AML-193 (cell line): ENCODE results near the gene LRCOL1.

Source experiments
- DNase-seq, 2 experiments: peaks; one replicate each; lab custom pipeline; 2025; lab: John Stamatoyannopoulos, UW

LRCOL1 gene

GRCh38 chr12:132582058-132582420, 28.3 kb downstream of the LRCOL1 start:
- DNase-seq = no peak

GRCh38 chr12:132581348-132582057, 28.9 kb downstream of the LRCOL1 start:
- DNase-seq = no peak

DNA sequence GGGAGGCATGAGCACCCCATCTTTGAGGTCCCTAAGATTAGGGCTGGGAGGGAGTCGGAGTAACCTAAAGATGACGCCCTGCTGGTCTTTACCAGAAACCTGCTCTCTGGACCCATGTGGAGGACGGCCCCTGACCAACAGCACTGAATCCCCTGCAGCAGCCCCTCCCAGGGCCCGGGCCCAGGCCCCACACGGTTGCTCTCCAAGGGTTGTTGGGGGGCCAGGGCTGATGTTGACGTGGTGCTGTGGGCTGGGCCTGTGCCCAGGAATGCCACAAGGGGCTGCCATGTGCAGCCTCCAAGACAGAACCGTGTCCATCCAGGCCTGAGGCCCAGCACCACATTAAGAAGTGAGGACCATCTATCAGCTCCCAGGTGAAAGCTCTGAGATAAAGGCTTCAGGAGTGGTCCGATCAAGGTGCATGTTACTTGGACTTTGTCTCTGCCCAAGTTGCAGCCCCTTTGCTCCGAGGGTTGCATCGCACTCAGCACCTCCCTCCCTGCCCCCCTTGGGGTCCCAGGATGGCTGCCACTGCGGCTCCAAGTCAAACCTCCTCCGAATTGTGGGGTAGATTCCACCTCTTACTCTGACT, 29.6 kb downstream of the LRCOL1 start:
- no peak for DNase-seq

- DNase-seq = no peak
Observed at GRCh38 chr12:132579744-132580143, 30.6 kb downstream of the LRCOL1 start.

DNA sequence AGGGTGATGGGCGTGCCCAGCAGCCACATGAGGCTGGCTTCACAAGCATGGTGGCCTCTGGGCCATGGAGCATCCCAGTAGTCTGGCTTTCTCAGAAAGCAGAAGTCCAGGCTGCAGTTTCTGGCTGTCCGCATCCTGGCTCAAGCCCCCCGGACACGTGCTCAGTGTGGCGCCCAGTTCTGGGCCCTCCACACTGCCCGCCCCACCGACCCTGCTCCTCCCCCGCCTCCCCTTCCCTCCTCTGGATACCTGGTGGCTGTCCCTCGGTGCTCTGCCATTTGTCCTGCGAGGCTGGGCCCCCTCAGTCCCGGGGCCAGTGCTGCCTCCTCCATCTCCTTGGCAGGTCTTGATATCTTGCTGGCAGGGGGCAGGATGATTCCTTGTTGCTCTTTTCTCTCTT, 31.6 kb downstream of the LRCOL1 start:
- no peak for DNase-seq

- DNase-seq = no peak
Observed at GRCh38 chr12:132578118-132578517, 32.3 kb downstream of the LRCOL1 start.

DNA sequence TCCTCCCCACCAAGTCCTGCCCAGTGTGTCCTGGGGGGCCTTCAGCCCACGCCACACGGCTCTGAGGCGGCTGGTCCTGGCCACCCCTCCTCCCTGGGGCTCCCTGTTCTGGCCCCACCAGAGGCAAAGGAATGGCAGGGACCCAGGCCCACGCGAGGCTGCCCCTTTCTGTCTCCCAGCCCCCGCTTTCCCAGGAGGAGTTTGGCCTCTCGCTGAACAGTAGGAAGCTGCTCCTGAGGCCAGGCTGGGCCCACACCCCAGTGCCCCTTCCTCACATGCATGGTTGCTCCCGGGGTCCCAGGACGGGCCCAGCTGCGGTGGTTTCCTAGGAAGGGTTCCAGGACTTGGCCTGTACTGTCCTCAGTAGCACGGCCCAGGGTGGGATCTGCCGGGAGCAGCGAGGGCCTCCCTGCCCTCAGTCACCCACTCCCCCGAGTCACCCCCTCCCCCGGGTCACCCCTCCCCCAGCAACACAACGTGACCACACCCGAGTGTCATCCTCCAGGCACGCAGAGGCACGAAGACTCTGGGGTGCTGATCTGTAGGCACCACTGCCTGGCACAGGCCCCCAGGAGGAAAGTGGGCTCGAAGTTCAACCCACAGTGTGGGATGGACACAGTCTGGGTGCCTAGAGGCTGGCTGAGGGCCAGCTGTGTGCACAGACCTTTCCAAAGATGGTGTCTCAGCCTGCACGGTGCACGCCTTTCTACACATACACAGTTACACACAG, 33.0 kb downstream of the LRCOL1 start:
- DNase-seq = no peak

GRCh38 chr12:132576701-132577100, 33.7 kb downstream of the LRCOL1 start:
- no peak for DNase-seq

GRCh38 chr12:132575661-132576060, 34.7 kb downstream of the LRCOL1 start:
- DNase-seq = no peak

DNA sequence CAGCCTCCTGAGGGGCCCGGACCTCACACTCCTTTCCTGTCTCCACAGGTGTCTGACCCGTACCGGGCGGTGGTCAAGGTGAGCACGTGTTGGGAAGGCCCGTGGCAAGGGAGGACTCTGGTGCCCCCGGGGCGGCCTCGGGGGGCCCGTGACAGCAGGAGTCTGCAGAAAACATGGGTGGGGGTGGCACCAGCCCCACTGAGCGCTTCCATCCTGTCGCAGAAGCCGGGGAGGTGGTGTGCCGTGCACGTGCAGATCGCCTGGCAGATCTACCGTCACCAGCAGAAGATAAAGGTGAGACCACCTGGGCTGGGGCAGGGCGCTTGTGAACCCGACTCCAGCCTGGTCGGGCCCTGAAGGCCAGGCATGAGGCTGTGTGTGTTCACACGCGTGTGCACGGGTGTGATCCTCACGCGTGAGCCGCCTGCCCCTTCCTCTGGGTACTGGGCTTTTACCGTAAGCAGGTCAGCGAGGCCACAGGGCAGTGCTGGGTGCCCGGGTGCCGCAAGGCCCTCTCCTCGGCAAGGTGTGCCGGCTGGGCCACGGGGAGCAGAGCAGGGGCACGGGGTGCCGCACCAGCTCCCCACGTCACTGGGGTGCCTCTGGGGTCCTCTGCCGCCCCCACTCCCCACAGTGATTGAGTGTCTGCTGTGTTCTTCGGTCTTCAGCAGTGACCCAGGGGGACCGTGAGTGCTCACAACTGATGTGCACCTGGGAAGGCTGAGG, 35.9 kb downstream of the LRCOL1 start:
- no peak for DNase-seq

DNA sequence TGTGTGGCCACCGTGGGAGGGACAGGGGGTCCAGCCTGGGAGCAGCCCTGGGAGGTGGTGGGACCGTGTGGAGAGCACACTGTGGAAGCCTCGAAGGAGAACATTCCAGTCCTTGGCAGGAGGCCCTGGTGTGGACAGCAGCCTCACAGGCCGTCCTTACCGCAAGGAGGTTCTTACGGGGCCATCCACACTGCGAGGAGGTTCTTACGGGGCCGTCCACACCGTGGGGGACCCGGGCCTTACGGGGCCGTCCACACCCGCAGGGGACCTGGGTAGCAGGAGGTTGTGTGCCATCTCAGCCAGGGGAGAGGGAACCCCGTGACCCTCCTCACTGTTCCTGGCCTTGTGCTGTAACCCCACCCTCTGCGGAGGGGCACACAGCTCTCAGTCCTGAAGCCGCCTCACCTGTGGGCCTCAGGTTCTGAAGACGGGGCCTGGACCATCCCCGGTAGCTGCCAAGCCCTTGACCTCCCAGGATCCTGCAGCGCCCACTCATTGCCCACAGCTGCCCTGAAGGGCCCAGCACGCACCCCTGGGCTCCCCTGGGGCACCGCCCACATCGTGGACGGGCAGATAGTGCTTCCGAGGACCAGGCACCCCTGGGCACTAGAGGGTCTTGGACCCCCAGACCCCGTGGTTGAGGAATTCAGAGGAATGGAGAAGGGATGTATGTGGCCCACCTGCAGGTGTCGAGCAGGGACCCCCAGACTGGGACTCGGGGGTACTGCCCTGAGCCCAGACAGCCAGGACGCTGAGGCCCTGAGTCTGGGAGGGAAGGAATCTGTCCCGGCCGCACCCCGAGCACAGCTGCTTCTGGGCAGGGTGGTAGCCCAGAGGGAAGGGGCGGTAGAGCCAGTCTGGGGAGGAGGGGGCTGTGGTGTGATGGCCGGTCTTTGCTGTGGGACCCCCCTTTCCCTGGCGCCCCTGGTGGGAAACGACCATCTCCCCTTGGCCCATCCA, 37.3 kb downstream of the LRCOL1 start:
- DNase-seq = no peak

- no peak for DNase-seq
Observed at GRCh38 chr12:132572106-132572505, 38.3 kb downstream of the LRCOL1 start.

DNA sequence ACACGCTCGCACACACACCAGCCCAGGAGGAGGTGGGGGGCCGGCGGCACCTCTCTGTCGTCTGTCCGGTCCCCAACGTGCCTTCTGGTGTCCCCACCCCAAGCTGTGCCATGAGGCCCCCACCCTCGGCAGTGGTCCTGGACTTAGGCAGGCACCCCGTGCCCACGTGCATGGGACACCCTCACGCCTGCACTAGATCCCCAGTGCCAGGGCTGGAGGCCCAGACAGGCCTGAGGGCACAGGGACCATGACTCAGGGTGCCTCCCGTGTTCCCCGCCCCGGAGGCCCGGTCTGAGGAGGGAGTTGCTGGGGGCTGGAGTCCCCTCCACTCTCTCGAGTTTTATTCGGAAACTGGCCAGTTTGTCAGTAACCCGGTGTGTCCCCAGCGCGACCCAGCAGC, 38.8 kb downstream of the LRCOL1 start:
- no peak for DNase-seq

DNA sequence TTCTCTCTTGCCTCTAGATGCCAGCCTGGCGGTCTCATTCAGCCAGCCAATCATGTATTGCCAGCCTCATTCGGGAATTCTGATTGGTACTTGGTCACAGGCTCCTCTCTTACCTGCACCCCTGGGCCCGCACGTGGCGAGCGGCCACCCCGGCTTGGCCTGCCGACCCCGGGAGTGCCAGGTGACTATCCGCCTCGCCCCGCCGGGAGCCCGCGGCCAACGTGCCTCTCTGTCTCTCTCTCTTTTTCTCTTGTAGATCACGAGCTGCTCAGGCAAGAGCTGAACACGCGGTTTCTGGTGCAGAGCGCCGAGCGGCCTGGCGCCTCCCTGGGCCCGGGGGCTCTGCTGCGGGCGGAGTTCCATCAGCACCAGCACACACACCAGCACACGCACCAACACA, 39.3 kb downstream of the LRCOL1 start:
- no peak for DNase-seq

DNA sequence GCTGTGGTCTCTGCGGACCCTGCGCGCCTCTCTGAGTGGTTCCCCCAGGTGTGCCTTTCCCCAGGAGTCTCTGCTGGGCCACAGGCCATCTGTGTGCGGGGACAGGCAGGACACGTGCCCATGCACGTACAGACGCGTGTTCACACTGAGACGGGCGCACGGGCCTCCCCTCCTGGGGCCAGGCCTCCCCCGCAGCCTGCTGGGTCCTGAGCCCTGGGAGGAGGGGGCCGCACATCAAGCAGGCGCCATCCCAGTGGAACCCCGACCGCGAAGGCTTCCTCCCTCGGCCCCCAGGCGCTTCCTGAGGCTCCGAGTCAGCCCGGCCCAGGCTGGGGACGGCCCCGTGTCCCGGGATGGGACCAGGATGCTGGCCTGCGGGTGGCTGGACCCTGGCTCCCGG, 39.7 kb downstream of the LRCOL1 start:
- DNase-seq = no peak

GRCh38 chr12:132569856-132570480, 40.4 kb downstream of the LRCOL1 start:
- no peak for DNase-seq

- no peak for DNase-seq
Observed at GRCh38 chr12:132568826-132569480, 41.4 kb downstream of the LRCOL1 start.

DNA sequence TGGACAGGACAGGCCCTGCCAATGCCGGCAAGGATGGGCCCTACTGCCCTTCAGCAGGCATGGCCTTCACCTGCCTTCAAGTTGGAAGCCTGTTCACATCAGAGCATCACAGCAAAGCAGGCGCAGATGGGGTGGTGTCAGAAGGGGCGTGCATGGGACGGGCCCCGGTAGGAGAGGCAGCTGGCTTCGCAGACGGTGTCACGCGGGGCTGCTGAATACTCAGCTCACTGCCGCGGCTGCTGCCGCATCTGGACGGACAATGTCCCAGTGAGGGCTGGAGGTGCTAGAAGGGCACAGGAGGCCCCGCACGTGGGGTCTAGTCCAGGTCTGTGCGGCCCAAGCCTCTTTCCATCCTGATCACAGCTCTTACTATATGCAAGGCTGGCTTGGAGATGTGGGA, 42.1 kb downstream of the LRCOL1 start:
- DNase-seq = no peak

DNA sequence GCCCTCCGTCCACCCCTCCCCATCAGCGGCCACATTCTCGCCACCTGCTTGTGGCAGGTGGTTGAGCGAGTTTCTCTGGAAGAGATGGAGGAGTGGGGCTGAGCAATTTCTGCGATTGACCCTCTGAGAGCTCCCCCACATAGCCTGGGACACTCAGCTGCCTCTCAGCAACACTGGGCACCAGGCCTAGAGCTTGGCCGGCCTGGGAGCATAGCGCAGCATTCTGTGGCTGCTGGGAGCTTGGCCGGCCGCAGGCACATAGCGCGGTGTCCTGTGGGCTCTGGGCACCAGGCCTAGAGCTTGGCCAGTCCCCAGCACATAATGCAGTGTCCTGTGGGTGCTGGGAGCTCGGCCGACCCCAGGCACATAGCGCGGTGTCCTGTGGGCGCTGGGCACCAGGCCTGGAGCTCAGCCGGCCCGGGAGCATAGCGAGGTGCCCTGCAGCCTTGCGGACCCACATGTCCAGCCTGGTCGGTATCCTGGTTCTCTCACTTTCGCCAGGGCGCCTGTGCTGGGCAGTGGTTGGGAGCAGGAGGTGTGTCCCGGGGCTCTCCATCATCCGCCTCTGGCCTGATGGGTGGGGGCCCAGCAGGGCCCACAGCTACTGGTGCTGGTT, 43.8 kb downstream of the LRCOL1 start:
- no peak for DNase-seq

GRCh38 chr12:132565365-132565764, 45.0 kb downstream of the LRCOL1 start:
- no peak for DNase-seq
